H1 (cell line): ENCODE data around the gene CDH1. TPM values are rescaled to one million over a fixed set of nuclear protein-coding genes. Genes with fewer than 3 reads are reported as not detected.

Source experiments
- FOSL1 ChIP-seq: IDR thresholded peaks from 2 replicates; pipeline ENCODE4 v1.6.1; 2011; ENCODE audit warnings: mild to moderate bottlenecking, low read depth, low read length, moderate library complexity; ENCODE audit not compliant: insufficient read depth
- NANOG ChIP-seq: IDR thresholded peaks from 2 replicates; pipeline ENCODE4 v1.6.1; 2011; ENCODE audit warnings: low read length, low read depth, mild to moderate bottlenecking, inconsistent platforms; ENCODE audit not compliant: insufficient read depth, poor library complexity, severe bottlenecking
- SP1 ChIP-seq: IDR thresholded peaks from 2 replicates; pipeline ENCODE4 v1.6.1; 2011; ENCODE audit warnings: low read depth, low read length
- ZNF274 ChIP-seq: IDR thresholded peaks from 2 replicates; pipeline ENCODE4 v1.7.0; 2012; ENCODE audit warnings: low read length, borderline replicate concordance; ENCODE audit errors: extremely low read depth
- polyA plus RNA-seq, 7 experiments: library from polyadenylated mRNA; depleted of rRNA in 3 of 7; stranded (reverse) in 5 of 7; unstranded in 2 of 7; fragments of >200 nt in 5 of 7; fragments of 200-250 nt in 2 of 7; gene quantifications; 1 replicate in 5 of 7; 2 replicates in 1 of 7; 4 replicates in 1 of 7; pipeline versions ENCODE4 v1.2.1 to v1.2.3, GENCODE V29; 2011 to 2013; ENCODE audit warnings: missing spikeins in 2 of 7, mixed read lengths in 2 of 7
- total RNA-seq: library from RNA; stranded (reverse); fragmentation: NEBNext Ultra II Directional; extraction: Animal tissue kit (Norgen Biotek cat#: 25700); gene quantifications from 2 replicates; pipeline ENCODE4 v1.2.1, GENCODE V29; 2021

Gene CDH1
- total and polyA plus RNA-seq, 2 of the 8 experiments (the other 6 are each of a cell fraction or from before 2014, with no cell fraction given) = 133 to 265 TPM

DNA sequence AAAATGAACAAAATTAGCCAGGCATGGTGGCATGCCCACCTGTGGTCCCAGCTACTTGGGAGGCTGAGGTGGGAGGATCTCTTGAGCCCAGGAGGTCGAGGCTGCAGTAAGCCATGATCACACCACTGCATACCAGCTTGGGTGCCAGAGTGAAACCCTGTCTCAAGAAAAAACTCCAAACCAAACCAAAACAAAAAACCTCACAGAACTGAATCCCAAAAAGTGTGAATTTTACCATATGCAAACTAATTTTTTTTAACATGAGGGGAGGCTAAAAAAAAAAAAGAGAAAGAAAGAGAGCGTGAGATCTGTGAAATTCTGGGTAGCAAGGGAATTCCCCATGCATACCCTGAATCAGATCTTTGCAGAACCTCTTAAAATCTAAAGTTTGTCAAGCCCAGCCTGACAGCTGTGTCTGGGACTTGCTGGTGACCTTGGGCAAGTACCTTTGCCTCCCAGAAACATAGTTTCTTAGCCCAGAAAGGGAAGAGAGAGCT lies 17.1 kb upstream of the CDH1 start (continued):
- TF ChIP-seq ZNF274 (no peak), NANOG (no peak), FOSL1 (no peak), SP1 (no peak)
